ENCODE results near the gene CSNK2B. TPM values are rescaled to one million over a fixed set of nuclear protein-coding genes. Genes with fewer than 3 reads are reported as not detected.

CSNK2B gene
- total RNA-seq, 8 experiments from 2014 or later, result 112 to 225 (median 167) TPM

GRCh38 chr6:31642798-31643570, 22.9 kb upstream of the CSNK2B start:
- 80 to 100% (median 95%) methylated on average over 1 to 5 of the region's 6 CpGs; no CpG with 5 or more reads in 4 of the 10 experiments for WGBS, 10 experiments
- in situ Hi-C loops (cut with MboI; ENCODE audit: low pct_unique_long_range_greater_than_20kb in 2 of 9, low sequenced_read_pairs in 9 of 9, unreplicated experiment in 9 of 9), result no loop called here
- H3K4me1 ChIP-seq (replicated peaks in 1 of 2), result no peaks in the 10 kb centered on the region
- ATAC-seq (replicated peaks in 6 of 8), result no peak
- H3K4me3 ChIP-seq, result no peak overlapping the region
- H3K27ac ChIP-seq, result no peak overlapping the region

DNA sequence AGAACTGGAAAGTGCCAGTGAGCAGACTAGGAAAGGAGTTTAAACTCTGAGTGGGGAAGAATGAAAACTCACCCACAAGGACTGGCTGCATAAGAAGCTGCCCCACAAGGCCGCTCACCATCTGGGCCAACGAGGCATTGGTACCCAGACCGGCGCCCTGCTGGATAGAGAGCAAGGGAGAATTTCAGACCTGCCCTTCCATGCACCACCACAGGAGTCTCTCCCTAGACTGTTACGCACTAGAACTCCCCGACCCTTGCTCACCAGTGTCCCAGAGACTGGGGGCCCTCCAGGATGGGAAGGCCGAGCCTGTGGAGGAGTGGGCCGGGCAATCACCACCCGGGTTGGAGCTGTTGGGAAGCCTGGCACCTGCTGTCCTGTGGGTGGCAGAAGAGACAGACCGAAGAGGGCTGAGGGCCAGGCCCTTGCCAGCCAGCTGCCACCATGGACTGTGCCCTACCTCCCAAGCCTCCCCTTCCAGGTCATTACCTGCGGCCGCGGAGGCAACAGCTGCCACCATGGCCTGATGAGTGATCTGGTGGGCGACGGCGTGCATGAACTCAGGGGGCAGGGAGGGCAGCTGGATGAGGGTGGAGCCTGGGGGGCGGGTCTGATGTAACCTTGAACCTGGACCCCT, 21.9 kb upstream of the CSNK2B start:
- Histone ChIP-seq H3K4me1 (replicated peaks in 1 of 2) (no peaks in the 10 kb centered on the region), H3K27ac (no peak overlapping the region), H3K4me3 (no peak overlapping the region)
- WGBS, 10 experiments, result 70 to 100% (median 93%) methylated on average over 1 to 5 of the region's 17 CpGs; no CpG with 5 or more reads in 4 of the 10 experiments
- in situ Hi-C loops (cut with MboI; ENCODE audit: low pct_unique_long_range_greater_than_20kb in 2 of 9, low sequenced_read_pairs in 9 of 9, unreplicated experiment in 9 of 9), result no loop called here
- peak in 2 of 8 experiments; percentile 7 to 9 for ATAC-seq (replicated peaks in 6 of 8)

- H3K27ac ChIP-seq, result no peak overlapping the region
- WGBS, 10 experiments, result 90 to 100% (median 94%) methylated on average over 2 to 4 of the region's 9 CpGs; no CpG with 5 or more reads in 5 of the 10 experiments
- ATAC-seq (replicated peaks in 6 of 8), result no peak
- no peak overlapping the region for H3K4me3 ChIP-seq
- H3K4me1 ChIP-seq (replicated peaks in 1 of 2), result peaks cover under 1 to 4% of the 10 kb centered on the region in 2 donors
- in situ Hi-C loops (cut with MboI; ENCODE audit: low pct_unique_long_range_greater_than_20kb in 2 of 9, low sequenced_read_pairs in 9 of 9, unreplicated experiment in 9 of 9), result no loop called here
Observed at GRCh38 chr6:31645325-31645724, 20.6 kb upstream of the CSNK2B start.

- WGBS, 10 experiments, result 0 to 20% (median 2%) methylated on average over 1 to 12 of the region's 29 CpGs; no CpG with 5 or more reads in 2 of the 10 experiments
- in situ Hi-C loops (cut with MboI; ENCODE audit: low pct_unique_long_range_greater_than_20kb in 2 of 9, low sequenced_read_pairs in 9 of 9, unreplicated experiment in 9 of 9), result loop anchor here in 1 of 9 experiments (25.0 kb wide), 1 partner anchor 186 kb away; the partner anchor contains the start of gene HSPA1B
- ATAC-seq (replicated peaks in 6 of 8), result peak; percentile 59 to 83 (median 78)
Observed at GRCh38 chr6:31651602-31652191, 14.2 kb upstream of the CSNK2B start.

GRCh38 chr6:31652925-31653724, 12.8 kb upstream of the CSNK2B start:
- in situ Hi-C loops (cut with MboI; ENCODE audit: low pct_unique_long_range_greater_than_20kb in 2 of 9, low sequenced_read_pairs in 9 of 9, unreplicated experiment in 9 of 9), result loop anchor here in 1 of 9 experiments (25.0 kb wide), 1 partner anchor 184 kb away; the partner anchor contains the start of gene HSPA1B
- ATAC-seq (replicated peaks in 6 of 8), result peak; percentile 49 to 75 (median 60)

More at GRCh38 chr6:31651602-31652191, 14.2 kb upstream of the CSNK2B start:
- Histone ChIP-seq H3K4me1 (replicated peaks in 1 of 2) (peaks cover 14 to 19% of the 10 kb centered on the region in 2 donors), H3K4me3 (peak overlapping the region; percentile 64 to 89 (median 78)), H3K27ac (peak overlapping the region; percentile 99)

DNA sequence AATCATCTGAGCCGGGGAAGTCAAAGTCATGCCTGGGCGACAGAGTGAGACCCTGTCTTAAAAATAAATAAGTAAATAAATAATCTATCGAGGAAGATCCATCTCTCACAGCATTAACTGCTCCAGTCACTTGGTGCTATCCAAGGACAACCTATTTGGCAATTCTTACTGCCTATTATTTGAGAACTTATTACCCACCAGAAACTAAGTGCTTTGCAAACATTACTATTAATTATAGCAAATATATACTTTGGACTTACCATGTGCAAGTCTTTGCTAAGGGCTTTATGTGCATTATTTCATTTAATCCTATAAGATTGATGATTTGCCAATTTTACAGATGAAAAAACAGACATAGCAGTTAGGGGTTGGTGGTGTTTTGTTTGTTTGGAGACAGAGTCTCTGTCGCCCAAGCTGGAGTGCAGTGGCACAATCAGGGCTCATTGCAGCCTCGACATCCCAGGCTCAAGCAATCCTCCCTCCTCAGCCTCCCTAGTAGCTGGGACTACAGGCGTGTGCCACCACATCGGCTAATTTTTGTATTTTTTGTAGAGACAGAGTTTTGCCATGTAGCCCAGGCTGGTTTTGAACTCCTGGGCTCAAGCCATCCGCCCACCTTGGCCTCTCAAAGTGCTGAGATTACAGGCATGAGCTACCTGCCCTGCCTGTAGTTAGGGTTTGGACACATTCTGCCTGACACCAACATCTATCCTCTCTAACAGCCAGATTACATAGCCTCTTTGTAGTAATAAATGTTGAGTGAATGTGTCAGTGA, 11.1 kb upstream of the CSNK2B start:
- no peak for ATAC-seq (replicated peaks in 6 of 8)

More at GRCh38 chr6:31652925-31653724, 12.8 kb upstream of the CSNK2B start:
- 2 to 45% (median 16%) methylated on average over 2 to 17 of the region's 37 CpGs for WGBS, 10 experiments
- peaks cover 18 to 20% of the 10 kb centered on the region in 2 donors for H3K4me1 ChIP-seq (replicated peaks in 1 of 2)
- H3K4me3 ChIP-seq, result peak overlapping the region; percentile 64 to 89 (median 78)
- H3K27ac ChIP-seq, result peak overlapping the region; percentile 99

DNA sequence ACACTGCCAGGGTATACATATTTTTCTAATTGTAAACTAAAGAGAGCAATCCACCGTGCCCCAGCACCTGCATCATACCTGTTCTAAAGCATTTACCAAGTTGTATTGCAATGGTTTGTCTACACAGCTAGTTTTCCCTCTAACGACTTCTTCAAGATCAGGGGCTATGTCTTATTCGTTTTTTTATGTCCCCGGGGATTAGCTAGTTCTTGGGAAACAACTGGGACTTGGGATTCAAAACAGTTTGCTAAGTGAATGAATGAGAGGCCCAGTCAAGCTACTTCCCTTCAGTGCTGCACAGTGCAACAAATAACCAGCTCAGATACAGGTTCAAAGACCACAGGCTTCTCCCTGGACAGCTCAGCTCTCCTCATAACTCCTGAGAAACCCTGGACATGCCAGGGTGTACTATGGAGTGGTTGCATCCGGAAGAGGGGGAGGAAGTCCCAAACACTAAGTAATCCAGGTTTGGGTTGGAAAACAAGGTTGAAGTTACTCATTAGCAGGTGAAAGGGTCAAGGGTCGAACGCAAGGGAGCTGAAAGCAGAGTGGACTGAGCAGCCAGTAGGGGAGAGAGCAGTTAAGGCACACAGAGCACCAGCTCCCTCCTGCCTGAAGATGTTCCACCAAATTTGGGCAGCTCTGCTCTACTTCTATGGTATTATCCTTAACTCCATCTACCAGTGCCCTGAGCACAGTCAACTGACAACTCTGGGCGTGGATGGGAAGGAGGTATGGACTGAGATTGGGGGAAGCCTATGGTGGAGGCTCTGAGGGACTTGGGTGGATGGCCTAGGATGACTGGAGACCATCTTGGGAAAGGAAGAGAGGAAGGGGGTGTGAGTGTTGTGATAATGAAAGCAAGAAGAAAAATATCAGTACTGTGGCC, 10.3 kb upstream of the CSNK2B start, which contains the start of gene APOM:
APOM (plus strand) TSS at position 546 of the 889 bp plus-strand sequence; CDS start at position 619, 73 bp downstream.
- Histone ChIP-seq H3K4me3 (no peak within 1 kb of the TSS), H3K4me1 (replicated peaks in 1 of 2) (peaks cover 30 to 32% of the 10 kb centered on the region in 2 donors), H3K27ac (no peak within 1 kb of the TSS)
- in situ Hi-C loops (cut with MboI; ENCODE audit: low pct_unique_long_range_greater_than_20kb in 2 of 9, low sequenced_read_pairs in 9 of 9, unreplicated experiment in 9 of 9), result loop anchor here in 1 of 9 experiments (25.0 kb wide), 1 partner anchor 182 kb away; the partner anchor contains the start of gene HSPA1B
- 64 to 100% (median 80%) methylated on average over 2 to 8 of the region's 8 CpGs; no CpG with 5 or more reads in 2 of the 10 experiments for WGBS, 10 experiments
- no peak for ATAC-seq (replicated peaks in 6 of 8)

More for the DNA sequence above, 11.1 kb upstream of the CSNK2B start:
- Histone ChIP-seq H3K4me1 (replicated peaks in 1 of 2) (peaks cover 34 to 36% of the 10 kb centered on the region in 2 donors), H3K4me3 (no peak overlapping the region), H3K27ac (no peak overlapping the region)
- WGBS, 10 experiments, result 87 to 100% (median 96%) methylated on average over 2 to 8 of the region's 8 CpGs
- in situ Hi-C loops (cut with MboI; ENCODE audit: low pct_unique_long_range_greater_than_20kb in 2 of 9, low sequenced_read_pairs in 9 of 9, unreplicated experiment in 9 of 9), result loop anchor here in 1 of 9 experiments (25.0 kb wide), 1 partner anchor 183 kb away; the partner anchor contains the start of gene HSPA1B

GRCh38 chr6:31657406-31658157, 8.3 kb upstream of the CSNK2B start:
- in situ Hi-C loops (cut with MboI; ENCODE audit: low pct_unique_long_range_greater_than_20kb in 2 of 9, low sequenced_read_pairs in 9 of 9, unreplicated experiment in 9 of 9), result loop anchor here in 1 of 9 experiments (25.0 kb wide), 1 partner anchor 180 kb away; the partner anchor contains the start of gene HSPA1B
- ATAC-seq (replicated peaks in 6 of 8), result no peak
- no peak overlapping the region for H3K27ac ChIP-seq
- WGBS, 10 experiments, result 0 to 100% (median 64%) methylated on average over 1 to 5 of the region's 6 CpGs; no CpG with 5 or more reads in 4 of the 10 experiments
- peaks cover 25 to 27% of the 10 kb centered on the region in 2 donors for H3K4me1 ChIP-seq (replicated peaks in 1 of 2)
- H3K4me3 ChIP-seq, result peak overlapping the region in 1 of 5 donors; percentile 5

DNA sequence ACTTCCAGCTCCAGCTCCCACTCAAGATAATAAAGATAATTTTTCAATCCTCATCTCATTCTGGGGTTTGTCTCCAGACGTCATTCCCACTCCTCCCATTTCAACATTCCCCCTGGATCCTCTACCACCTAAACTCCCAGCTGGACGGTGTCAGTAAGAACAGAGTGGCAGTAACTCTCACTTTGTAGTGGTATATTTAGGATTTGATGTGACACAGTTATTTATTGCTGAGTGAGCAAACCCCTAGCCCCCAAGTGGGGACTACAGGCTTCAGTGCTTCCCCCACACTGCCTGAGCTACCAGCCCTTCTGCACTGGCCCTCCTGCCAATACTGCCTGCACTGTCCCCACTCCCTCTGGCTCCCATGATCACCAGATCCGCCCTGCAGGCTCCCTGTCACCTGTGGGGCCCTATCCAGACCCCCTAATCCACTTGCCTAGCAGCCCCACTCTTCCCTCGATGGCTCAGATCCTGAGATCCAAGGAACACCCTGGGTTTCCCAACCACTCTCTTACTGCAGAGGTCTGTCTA, 7.7 kb upstream of the CSNK2B start:
- WGBS, 10 experiments, result 40 to 100% (median 83%) methylated on average over 1 to 3 of the region's 4 CpGs; no CpG with 5 or more reads in 1 of the 10 experiments
- Histone ChIP-seq H3K4me1 (replicated peaks in 1 of 2) (peaks cover 27 to 28% of the 10 kb centered on the region in 2 donors), H3K27ac (no peak overlapping the region), H3K4me3 (peak overlapping the region in 1 of 5 donors; percentile 5)
- no peak for ATAC-seq (replicated peaks in 6 of 8)
- in situ Hi-C loops (cut with MboI; ENCODE audit: low pct_unique_long_range_greater_than_20kb in 2 of 9, low sequenced_read_pairs in 9 of 9, unreplicated experiment in 9 of 9), result loop anchor here in 1 of 9 experiments (25.0 kb wide), 1 partner anchor 179 kb away; the partner anchor contains the start of gene HSPA1B

All from motor neuron (in vitro differentiated cells).